PC-9 (cell line): ENCODE results near the gene S100A14.

Experiments
- CTCF ChIP-seq: fragments of 200-600 bp; sonication (generic); conservative IDR thresholded peaks from 2 replicates; pipeline ENCODE4 v1.6.1; 2017; ENCODE audit warnings: mixed run types, antibody characterized with exemption, mild to moderate bottlenecking, moderate library complexity
- EZH2 ChIP-seq: fragments of 200-600 bp; sonication (generic); IDR thresholded peaks from 2 replicates; pipeline ENCODE4 v1.8.0; 2017; ENCODE audit warnings: antibody characterized with exemption, low read depth

GRCh38 chr1:153642161-153642560, 26.0 kb upstream of the S100A14 start:
- TF ChIP-seq CTCF (no peak), EZH2 (no peak)
